SK-N-DZ (cell line): Measurements from ENCODE around the gene MCF2L2.

Experiments used
- DNase-seq: peaks from one replicate; pipeline ENCODE4 v3.0.0-alpha.2; 2015; ENCODE audit warnings: low spot score

MCF2L2 gene

DNA sequence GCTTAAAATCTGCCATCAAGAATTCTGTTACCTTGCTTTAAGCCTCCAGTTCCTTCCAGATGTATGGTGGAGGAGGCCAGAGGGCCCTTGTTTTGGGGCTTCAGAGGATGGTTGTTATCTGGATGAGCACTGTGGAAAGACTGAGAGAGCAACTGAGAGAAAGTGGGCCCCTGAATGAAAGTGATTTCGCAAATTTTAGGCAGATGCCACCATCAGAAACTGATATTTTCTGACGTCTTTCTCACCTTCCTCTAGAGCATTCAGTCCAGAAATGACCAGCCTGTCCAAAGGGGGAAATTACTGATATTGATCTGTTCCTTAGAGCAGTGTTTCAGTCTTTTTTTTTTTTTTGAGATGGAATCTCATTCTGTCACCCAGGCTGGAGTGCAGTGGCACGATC lies 162.0 kb downstream of the MCF2L2 start:
- DNase-seq, result no peak

DNA sequence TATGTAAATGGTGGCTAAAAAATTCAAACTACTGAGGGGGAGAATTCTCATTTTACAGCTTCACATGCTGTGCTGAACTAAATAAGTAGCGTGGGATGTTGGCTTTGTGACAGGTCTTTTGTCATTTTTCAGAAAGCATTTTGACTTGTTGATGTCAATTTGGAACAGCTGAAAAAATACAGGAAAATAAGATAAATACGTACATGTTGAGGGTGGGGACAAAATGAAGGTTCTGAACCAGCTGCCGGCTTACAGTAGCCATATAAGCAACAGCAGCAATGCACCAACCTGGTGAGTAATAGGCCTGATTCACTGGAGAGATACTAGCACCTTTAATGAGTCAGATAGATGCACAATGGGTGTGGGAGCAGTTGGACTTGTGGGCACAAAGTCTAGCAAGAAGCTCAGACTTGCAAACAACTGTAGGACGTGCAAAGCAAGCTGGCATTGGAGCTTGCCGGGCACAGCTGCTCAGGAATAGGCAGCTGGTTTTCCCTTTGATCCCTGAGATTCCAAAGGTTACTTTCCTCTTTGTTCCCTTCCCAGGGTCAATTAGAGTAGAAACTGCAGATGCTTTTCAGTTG lies 162.5 kb downstream of the MCF2L2 start:
- DNase-seq, result no peak

DNA sequence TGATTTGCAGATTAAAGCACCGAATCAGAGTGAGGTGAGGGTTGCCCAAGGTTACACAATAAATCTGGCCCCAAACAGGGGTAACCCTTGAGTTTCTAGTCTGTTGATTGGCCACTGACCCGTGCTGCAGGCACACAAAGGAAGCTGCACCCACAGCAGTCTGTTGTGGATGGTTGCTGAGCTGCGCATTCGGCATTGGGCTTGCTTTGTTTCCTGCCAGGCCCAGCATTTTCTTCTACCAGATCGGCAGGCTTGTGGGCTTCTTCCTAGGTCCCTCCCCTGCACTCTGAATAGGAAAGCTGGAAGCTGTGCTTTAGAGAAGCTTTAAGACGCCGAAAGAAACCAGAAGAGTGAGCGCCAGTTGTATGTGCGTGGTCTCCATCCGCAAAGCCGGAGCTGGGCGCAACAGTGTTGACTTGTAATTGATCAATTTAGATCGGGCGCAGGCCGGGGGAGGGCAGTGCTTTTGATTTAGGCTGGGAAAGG lies 163.2 kb downstream of the MCF2L2 start:
- no peak for DNase-seq

DNA sequence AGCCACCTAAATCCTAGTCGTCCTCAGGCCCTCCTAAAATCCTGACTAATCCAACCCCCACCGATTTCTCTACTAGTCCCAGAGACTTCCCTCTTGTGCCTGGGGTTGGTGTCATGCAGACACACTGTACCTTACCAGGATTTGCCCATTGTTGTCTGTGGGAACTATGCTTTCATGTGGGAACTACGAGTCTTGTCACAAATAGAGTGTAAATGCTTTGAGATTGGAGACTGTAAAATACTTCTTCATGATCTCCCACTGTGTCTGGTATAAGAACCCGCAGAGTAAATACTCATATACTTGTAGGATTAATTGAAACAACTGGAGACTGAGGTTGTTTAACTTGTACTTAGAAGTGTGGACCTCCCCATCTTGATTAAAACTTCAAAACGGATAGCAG lies 164.2 kb downstream of the MCF2L2 start:
- no peak for DNase-seq

DNA sequence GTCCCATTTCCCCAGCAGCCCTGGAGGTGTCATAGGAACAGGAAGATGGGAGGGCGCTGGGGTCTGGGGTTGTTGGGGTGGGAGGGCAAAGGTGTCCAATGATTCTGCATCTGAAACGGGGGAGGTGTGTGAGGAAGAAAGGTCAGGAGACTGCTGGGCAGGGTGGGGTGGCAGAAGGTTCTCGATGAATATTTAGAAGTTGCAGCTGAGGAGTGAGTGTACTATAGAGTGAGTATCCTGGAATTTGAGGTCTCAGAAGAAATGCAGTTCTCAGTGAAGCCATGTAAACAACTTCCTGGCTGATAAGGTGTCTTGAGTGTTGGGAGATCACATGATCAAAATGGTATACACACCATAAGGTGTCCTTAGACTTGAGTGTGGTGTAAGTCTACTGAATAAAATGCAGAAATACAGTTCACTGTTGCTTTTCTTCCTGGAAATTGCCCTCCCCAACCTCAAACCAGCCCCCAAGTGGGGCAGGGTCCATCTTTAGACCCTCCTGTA lies 165.5 kb downstream of the MCF2L2 start:
- no peak for DNase-seq

DNA sequence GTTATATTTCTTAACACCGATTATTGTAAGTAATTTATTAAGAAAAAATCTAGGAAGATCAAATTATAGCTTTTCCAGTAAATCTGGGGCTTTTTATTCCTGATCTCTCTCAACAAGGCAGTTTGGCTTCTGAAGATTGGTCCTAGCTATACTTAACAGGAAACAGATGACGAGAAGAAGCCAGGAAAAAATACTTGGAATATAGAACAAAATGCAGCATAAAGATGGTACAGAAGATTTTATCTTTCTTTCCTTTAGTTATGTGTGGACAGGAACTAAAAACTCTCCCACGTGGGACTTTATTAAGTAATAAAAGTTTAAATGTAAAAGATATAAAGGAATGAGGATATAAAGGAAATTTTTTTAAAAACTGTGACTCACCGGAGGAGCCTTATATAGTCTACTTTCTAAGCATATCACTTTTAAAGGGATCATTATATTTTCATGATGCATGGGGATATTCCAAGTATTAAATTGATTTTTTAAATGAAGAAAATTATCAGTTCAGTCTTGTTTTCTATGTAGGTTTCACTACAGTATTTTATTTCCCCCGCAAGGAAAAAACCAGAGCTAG lies 167.2 kb downstream of the MCF2L2 start:
- no peak for DNase-seq

DNA sequence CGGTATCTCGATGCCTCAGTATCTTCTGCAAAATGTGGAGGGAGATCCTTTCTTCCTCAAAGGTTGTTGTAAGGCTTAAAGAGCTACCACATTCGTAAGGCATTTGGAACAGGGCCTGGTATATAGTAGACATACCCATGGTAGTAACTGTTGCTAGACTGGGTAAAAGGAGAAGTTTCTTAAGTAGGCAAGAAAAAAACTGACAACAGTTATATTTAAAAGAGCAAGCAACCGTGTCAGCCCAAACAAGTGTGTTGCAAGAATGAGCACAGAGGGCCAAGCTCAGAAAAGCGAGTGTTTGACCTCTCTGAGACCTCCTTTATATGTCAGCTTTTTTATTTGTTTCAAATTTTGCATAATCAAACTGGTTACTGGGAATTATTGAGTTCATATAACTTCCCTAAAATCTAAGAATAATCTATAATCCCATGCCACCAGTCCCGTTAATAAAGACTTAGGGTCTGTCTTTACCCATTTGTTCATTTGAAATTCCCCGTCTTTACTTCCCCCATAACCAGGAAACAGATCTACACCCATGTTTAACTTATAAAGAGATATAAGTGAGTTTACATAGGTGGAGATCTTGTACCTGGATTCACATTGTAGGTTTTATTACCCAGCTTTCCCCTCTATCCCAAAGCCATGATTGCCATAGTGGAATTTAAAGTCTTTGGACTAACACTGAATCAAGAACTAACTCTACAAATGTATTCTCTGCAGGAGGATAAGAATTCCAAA lies 168.1 kb downstream of the MCF2L2 start:
- DNase-seq, result no peak

DNA sequence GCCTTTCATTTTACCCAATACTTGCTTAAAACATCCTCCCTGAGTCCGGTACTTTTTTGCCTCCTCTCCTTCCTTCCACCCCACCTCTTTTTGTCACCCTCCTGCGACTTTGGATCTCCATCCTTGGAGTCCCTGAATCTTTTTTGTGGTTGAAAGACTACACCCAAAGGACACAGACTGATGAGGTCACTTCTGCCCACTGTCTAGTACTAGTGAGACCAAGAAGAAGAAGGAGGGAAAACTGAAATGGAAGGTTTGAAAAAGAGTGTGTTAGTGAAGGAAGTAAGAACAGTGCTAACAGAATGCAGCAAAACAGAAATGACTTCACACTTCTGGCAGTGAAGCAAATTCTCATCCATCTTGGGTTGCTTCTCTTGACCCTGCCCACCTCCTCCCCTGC lies 168.8 kb downstream of the MCF2L2 start:
- no peak for DNase-seq

DNA sequence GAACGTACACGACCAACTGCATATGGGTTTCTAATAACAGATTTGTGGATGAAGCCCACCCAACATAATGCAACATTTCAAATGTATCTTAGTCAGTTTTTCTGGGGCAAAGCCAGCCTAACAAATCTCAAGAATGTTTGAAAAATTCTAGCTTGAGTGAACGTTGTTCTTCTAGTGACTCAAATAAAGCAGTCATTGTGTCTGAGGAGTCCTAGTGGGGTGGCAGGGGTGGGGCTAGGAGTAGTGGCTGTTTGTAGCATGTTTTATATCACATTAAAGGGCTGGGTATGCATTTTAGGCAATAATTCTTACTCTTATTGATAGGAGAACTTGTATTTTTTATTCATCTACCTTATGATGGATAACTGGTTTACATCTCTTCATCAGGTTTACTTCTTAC lies 169.3 kb downstream of the MCF2L2 start:
- no peak for DNase-seq

DNA sequence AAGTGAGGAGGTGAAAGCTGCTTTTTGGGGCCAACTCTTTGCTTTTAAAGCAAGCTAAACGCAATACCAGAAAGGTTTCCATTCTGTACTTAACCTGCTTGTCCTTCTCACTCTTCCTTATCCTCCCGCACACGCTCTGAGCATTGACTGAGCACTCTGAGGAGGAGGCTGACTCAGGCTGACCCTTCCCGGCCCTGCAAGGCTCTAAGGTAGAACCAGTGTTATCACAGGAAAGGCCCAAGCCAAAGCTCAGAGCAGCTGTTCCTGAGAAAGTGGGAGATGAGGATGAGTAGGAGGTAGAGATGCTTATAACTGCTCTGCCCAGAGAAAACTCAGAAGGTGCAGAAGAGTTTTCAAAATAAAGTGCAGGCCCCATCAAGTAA lies 173.1 kb downstream of the MCF2L2 start:
- DNase-seq, result peak; percentile 39

DNA sequence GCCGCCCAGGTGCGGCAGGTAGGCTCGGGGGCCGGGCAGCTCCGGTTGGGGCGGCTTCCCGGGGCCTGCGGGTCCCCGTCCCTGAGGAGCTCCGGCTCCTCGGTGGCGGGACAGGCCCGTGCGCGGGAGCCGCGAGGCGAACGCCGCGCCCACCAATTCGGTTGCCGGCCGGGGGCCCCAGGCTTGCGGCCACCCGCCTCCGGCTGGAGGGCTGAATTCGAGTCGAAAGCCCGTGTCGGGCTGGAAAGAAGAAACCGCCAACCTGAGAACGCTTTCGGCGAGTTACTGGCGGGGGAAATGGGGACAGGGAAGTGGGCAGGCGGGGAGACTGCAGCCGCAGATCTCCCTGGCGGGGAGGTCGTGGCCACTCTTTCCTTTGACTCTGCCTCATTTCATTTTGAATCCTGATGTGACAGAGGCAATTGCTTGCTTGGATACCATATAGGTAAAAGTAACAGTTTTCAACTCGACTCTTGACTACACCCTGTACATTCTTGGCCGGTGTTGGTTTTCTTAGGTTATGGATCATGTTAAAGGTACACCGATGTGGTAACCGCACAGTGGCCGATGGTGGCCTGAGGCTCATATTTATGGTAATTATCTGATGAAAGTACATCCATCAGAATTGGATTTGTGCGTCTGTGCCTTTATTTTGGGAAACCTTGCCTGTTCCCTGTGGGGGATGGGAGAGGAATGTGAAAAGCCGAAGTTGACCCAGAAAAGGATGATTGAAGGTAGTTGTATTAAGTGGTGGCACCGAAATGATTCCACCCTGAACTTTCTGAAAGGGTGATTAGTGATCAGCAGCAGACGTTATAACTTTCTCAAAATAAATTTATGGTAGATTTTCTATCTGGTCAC lies 173.7 kb downstream of the MCF2L2 start:
- DNase-seq, result peak; percentile 49

DNA sequence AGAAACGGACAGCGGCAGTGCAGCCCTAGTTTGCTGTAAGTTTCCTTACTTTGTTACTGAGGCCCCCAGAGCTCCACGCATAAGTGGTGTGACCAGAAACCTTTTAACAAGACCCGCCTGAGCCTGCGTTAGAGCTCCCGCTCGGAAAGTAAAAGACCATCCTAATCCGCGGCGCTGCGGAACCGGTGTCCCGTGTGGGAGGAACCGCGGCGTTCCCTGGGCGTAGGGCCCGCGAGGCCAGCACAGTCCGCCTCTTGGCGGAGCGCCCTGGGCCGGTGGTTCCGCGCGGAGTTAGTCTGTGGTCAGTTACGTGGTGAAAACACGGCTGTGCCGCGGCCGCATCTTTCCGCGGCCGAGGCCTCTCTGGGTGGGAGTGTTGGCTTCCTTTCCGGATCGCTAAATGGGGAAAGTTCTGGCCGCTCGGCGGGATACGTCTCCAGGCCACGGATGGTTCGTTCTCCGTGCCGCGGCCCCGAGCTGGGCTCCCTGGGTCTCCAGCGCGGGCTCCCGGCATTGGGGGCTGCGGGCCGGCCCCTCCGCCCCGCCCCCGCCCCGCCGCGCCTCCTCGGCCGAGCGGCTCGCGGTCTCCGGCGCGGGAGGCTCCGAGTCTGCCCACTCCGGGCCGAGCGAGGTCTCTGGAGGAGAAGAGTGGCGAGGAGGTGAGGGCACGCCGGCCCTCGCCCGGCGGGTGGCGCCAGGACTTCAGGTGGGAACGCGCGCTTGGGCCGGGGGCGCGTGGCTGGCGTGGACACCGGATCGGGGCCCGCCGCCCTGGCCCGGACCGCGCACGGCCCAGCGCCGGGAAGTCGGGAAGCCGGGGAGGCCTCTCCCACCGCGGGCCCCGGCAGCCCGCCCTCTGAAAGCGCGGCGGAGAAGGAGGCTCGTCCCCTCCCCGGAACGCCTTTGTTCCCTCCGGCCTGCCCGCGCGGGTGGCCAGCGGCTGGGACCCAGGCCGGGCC lies 174.6 kb downstream of the MCF2L2 start:
- peak; percentile 42 for DNase-seq

DNA sequence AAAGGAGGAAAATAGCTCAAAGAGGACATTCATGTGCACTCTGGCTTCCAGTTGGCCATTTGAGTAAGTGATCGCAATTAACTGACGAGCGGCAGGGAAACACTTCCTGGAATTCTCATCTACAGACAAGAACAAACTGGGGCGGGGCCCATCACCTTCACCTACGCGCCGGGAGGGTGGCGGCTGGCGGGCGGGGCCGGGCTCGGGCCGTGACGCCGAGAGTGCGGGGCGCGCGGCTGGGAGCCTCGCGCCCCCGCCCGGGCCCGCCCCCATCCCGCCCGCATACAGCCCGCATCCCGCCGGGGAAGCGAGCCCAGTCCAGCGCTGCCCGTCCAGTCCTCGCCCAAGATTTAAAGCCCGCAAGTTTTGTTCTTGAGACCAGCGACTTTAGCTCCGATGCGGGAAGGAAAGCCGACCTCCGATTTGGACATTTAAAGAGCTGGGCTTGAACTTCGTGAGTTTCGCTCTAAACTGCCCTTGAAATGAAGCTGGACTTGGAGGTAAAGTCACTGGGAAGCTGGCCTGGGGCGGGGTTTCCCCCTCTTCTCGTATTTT lies 175.4 kb downstream of the MCF2L2 start, which contains the start of gene B3GNT5:
Gene B3GNT5 (plus strand): TSS at position 281 of the 555 bp plus-strand sequence. CDS start 16,546 bp downstream, outside the sequence.
- peak; percentile 11 for DNase-seq

DNA sequence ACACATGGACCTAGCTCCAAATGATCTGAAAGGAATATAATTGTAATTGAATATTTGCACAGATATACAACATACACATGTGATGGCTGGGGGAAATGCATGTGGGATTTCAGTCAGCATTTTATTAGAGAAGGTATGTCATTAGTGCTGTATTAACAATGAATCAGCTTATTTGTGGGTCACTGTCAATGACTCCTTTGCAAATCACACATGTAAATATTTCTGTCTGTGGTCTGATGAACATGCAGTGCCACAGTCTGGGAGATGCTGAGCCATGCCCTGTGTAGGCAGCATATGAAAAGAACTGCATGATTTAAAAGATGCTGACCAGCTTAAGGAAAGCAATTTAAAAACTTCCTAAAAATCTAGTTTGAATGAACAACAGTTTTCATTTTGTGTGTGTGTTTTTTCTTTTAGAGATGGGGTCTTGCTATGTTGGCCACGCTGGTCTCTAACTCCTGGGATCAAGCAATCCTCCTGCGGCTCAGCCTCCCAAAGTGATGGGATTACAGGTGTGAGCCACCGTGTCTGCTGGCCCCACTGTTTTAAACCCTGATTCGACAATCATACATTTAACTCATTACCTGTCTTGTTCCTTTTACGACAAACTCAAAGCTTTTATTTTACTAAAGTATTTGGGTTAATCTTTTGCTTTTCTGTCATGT lies 176.2 kb downstream of the MCF2L2 start:
- no peak for DNase-seq

DNA sequence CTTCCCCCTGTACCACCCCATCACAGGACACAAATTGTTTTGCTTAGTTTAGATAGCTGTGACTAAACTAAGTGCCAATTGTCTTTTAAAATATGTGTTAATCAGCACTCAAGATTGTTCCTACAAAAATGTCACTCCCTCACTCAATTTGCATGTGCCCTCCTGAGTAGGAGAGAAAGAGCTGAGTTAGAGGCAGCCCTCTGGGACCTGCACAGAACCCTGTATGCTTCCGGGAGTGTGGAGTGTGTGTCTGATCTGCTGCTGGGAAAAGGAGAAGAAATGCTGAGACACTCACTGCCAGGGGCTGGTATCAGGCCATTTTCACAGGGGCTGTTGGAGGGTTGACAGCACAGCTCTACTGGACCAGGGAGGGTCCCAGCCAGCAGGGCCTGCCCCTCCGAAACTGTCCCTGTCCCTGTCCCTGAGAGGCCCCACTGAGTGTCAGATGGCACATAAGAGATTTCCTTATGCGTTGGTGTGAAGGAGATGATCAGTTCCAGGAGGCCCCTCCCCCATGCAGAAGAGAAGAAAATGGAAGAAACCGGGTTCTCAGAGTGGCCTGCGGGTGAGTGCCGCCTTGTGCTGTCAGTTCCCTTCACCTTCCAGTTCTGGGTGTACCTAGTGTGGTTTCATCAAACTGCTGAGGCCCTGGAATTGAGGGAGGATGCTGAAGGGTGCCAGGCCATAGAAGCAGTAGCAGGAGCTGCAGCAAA lies 179.3 kb downstream of the MCF2L2 start:
- DNase-seq, result no peak

DNA sequence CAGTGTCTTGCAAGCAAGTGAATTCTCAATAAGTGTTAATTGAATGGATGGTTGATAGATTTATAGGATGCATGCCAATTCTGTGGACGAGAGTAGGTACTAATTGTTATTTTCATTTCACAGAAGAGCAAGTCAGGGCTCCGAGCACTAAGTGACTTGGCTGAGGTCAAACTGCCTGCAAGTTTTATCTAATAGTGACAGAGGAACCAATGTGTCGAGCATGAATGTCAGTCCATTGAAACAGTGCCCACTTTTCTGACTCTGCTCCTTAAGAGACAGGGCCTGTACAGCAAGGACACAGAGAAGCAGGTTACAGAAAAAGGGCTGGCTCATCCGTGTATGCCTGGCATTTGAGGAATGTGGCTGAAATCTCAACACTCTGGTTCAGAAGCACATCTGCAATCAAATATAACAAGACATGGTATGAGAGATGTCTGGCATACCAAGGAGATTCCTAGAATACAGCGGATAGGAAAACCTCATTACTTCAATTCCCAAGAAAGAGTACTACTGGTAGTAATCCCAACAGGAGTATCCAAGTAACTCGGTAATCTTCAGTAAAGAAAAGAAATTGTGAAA lies 181.3 kb downstream of the MCF2L2 start:
- DNase-seq, result no peak

DNA sequence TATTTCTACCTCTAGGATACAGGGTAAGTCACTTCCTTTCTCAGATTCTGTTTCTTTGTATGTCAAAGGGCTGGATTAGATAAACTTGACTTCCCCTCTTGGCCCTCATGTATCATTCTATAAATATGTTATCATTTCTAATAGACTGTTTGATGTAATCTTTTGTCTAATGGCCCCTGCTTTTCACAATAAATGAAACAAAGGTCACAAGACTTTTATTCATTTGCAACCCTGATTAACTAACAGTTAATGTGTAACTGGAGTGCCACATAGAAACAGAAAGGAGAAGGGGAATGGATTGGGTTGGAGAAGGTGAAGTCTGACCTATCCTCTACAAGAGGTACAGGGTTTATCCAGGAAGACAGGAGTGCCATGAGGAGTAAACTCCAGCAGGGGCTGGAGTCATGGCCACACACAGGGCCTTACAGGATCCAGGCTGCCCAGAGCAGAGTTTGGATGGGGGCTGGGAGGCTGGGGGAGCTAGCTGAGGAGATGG lies 183.4 kb downstream of the MCF2L2 start:
- no peak for DNase-seq

DNA sequence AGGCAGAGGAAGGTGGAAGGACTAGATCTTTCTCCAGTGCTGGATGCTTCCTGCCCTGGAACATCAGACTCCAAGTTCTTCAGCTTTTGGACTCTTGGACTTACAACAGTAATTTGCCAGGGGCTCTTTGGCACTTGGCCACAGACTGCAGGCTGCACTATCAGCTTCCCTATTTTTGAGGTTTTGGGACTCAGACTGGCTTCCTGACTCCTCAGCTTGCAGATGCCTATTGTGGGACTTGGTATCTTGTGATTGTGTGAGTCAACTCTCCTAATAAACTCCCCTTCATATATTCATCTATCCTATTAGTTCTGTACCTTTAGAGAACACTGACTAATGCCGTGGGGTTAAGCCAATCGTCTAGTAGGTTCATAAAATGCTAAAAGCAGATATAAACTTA lies 184.2 kb downstream of the MCF2L2 start:
- DNase-seq, result no peak

DNA sequence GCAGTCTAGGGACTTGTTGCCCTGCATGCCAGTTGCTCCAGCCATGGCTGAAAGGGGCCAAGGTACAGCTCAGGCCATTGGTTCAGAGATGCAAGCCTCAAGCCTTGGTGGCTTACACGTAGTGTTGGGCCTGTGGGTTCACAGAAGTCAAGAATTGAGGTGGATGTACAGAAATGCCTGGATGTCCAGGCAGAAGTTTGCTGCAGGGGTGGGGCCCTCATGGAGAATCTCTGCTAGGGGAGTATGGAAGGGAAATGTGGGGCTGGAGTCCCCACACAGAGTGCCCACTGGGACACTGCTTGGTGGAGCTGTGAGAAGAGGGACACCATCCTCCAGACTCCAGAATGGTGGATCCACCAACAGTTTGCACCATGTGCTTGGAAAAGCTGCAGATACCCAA lies 186.0 kb downstream of the MCF2L2 start:
- no peak for DNase-seq
